ENCODE data around the gene PTPN11. TPM values are rescaled to one million over a fixed set of nuclear protein-coding genes. Genes with fewer than 3 reads are reported as not detected.

Gene PTPN11
- total and polyA plus RNA-seq, 2 of the 8 experiments (the other 6 are each of a cell fraction or from before 2014, with no cell fraction given) = 28.3 to 133 TPM

DNA sequence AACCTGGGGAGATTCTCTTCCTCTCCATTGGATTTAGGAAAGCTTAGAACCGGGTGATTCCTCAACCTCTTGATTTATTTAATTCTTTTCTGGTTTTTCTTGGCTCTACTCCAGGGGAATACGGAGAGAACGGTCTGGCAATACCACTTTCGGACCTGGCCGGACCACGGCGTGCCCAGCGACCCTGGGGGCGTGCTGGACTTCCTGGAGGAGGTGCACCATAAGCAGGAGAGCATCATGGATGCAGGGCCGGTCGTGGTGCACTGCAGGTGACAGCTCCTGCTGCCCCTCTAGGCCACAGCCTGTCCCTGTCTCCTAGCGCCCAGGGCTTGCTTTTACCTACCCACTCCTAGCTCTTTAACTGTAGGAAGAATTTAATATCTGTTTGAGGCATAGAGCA lies 67.6 kb downstream of the PTPN11 start:
- Histone ChIP-seq H4K8ac (ENCODE audit: extremely low read depth, insufficient read depth, low read length) (no peak overlapping the region), H2BK15ac (ENCODE audit: low read length) (no peak overlapping the region), H3K79me1 (ENCODE audit: low read depth, low read length) (no peaks in the 10 kb centered on the region; the same call in 1 of the 2 replicates), H3K36me3 (ENCODE audit: control insufficient read depth in 2 of 4, insufficient read depth in 4 of 4, low read length in 3 of 4) (peaks cover 17 to 55% (median 36%) of the 10 kb centered on the region in 4 experiments), H2BK12ac (ENCODE audit: low read depth, low read length) (no peak overlapping the region), H4K91ac (replicated peaks; ENCODE audit: insufficient read length, low read length) (no peak overlapping the region), H3K23ac (ENCODE audit: insufficient read length) (no peak overlapping the region), H3K4ac (replicated peaks; ENCODE audit: insufficient read length, low read depth, low read length) (no peak overlapping the region), H3K23me2 (ENCODE audit: low read depth, low read length) (no peaks in the 10 kb centered on the region), H3K27ac (ENCODE audit: low read depth, low read length) (no peak overlapping the region), H3K4me3 (ENCODE audit: extremely low read depth in 1 of 4, insufficient read depth in 2 of 4, low read depth in 3 of 4, low read length in 4 of 4) (no peak overlapping the region), H4K20me1 (replicated peaks in 1 of 2; ENCODE audit: control insufficient read depth in 1 of 2, insufficient read depth in 2 of 2, low read length in 2 of 2) (no peaks in the 10 kb centered on the region), H3K56ac (replicated peaks; ENCODE audit: insufficient read length, low read depth, low read length) (no peak overlapping the region), H3K4me2 (ENCODE audit: insufficient read depth in 1 of 2, low read depth in 2 of 2, low read length in 2 of 2) (no peak overlapping the region), H2BK20ac (ENCODE audit: low read length) (no peak overlapping the region), H3K9ac (replicated peaks in 1 of 4; ENCODE audit: extremely low read depth in 1 of 4, low read depth in 3 of 4, low read length in 3 of 4) (no peak overlapping the region), H2AFZ (ENCODE audit: low read length) (no peak overlapping the region), H4K5ac (ENCODE audit: insufficient read length, low read depth, low read length) (no peak overlapping the region), H3K79me2 (ENCODE audit: control insufficient read depth in 1 of 2, insufficient read depth in 2 of 2, low read length in 2 of 2) (no peaks in the 10 kb centered on the region), H3K27me3 (replicated peaks in 1 of 4; ENCODE audit: control insufficient read depth in 3 of 4, extremely low read depth in 1 of 4, insufficient read depth in 3 of 4, low read length in 3 of 4) (no peaks in the 10 kb centered on the region), H3K14ac (ENCODE audit: insufficient read length) (no peak overlapping the region), H2BK120ac (replicated peaks; ENCODE audit: low read depth, low read length) (no peak overlapping the region), H2AK5ac (ENCODE audit: low read depth, low read length) (no peak overlapping the region), H3K18ac (ENCODE audit: extremely low read depth, low read length) (no peak overlapping the region), H2BK5ac (ENCODE audit: low read depth, low read length) (no peak overlapping the region), H3K4me1 (replicated peaks in 1 of 4; ENCODE audit: control insufficient read depth in 3 of 4, insufficient read depth in 4 of 4, low read length in 3 of 4) (no peaks in the 10 kb centered on the region), H3K9me3 (ENCODE audit: insufficient read depth in 2 of 2, low read depth in 1 of 2, low read length in 1 of 2) (no peaks in the 10 kb centered on the region)
- POLR2A ChIA-PET (ENCODE audit: partially characterized antibody) = no interaction called here
- CTCF ChIA-PET (ENCODE audit: partially characterized antibody) = interaction anchor here (1.3 kb wide), 1 partner anchor 9 kb away, joined by 3 read pairs; no protein-coding TSS in a partner anchor
- no peak for FAIRE-seq
- TF ChIP-seq SP2 (IDR thresholded peaks at IDR 0.05; ENCODE audit: low read length) (no peak), CTCF (IDR thresholded peaks at IDR 0.05; ENCODE audit: control extremely low read depth in 1 of 3, insufficient read depth in 1 of 3, low read depth in 1 of 3, low read length in 3 of 3) (no peak), SUZ12 (IDR thresholded peaks at IDR 0.05; ENCODE audit: low read length) (no peak), CTBP2 (IDR thresholded peaks at IDR 0.05; ENCODE audit: borderline replicate concordance, insufficient read depth, insufficient read length, low read length) (no peak)
- DNase-seq (ENCODE audit: low read depth in 1 of 2, low spot score in 2 of 2) = no peak
- 99% methylated on average over 12 of the region's 12 CpGs; no CpG with 5 or more reads in 1 of the 2 experiments for WGBS, 2 experiments (ENCODE audit: extremely low coverage in 1 of 2, insufficient coverage in 1 of 2, insufficient read length in 1 of 2, insufficient replicate concordance in 2 of 2, low coverage in 1 of 2, low lambda C conversion rate in 2 of 2, missing lambda C conversion rate in 1 of 2)
